Uterus (tissue), 4 donors: ENCODE measurements around the gene TINAG. TPM values are rescaled to one million over a fixed set of nuclear protein-coding genes. Genes with fewer than 3 reads are reported as not detected.

Experiments
- DNase-seq, 2 donors: peaks; one replicate each; pipeline ENCODE4 v3.0.0-alpha.2; 2019 to 2020
- H3K27ac ChIP-seq, 2 donors: fragments of 200-600 bp; sonication (generic); 1 replicate in 1 of 2; 2 replicates in 1 of 2; pipeline ENCODE4 v1.5.1; 2016 to 2018
- H3K27me3 ChIP-seq, 2 donors: fragments of 200-600 bp; sonication (generic); one replicate each; pipeline ENCODE4 v1.5.1; 2018 to 2019; ENCODE audit warnings: control low read depth in 1 of 2
- H3K36me3 ChIP-seq, 2 donors: fragments of 200-600 bp; sonication (generic); one replicate each; pipeline ENCODE4 v1.5.1; 2019; ENCODE audit warnings: control low read depth in 1 of 2
- H3K4me1 ChIP-seq, 2 donors: fragments of 200-600 bp; sonication (generic); one replicate each; pipeline ENCODE4 v1.5.1; 2018 to 2019; ENCODE audit warnings: control low read depth in 1 of 2
- H3K4me3 ChIP-seq, 2 donors: fragments of 200-600 bp; sonication (generic); 1 replicate in 1 of 2; 2 replicates in 1 of 2; pipeline ENCODE4 v1.5.1; 2018 to 2019; ENCODE audit warnings: mild to moderate bottlenecking in 1 of 2
- H3K9me3 ChIP-seq, 2 donors: fragments of 200-600 bp; sonication (generic); one replicate each; pipeline ENCODE4 v1.5.1; 2019; ENCODE audit warnings: control low read depth in 1 of 2
- CTCF ChIP-seq, 4 experiments: fragments of 200-600 bp in 2 of 4; fragments of 450-650 bp in 2 of 4; sonication (generic) in 2 of 4; IDR thresholded peaks; one replicate each; pipeline ENCODE4 v1.5.1; 2016 to 2019; ENCODE audit warnings: antibody characterized with exemption in 4 of 4, mild to moderate bottlenecking in 2 of 4, moderate library complexity in 1 of 4
- POLR2A ChIP-seq, 2 donors: fragments of 450-650 bp; IDR thresholded peaks; one replicate each; pipeline ENCODE4 v1.6.1; 2016; ENCODE audit warnings: antibody characterized with exemption in 2 of 2, mild to moderate bottlenecking in 1 of 2, moderate library complexity in 1 of 2
- intact Hi-C: fragments of 100-400 bp; cut with DNase I; formaldehyde crosslinking; loops from one replicate; pipeline ENCODE4 v1.15.1; 2023; ENCODE audit warnings: low total_unique reads
- total RNA-seq, 4 donors: library from RNA; depleted of rRNA in 3 of 4; stranded (reverse); fragments of >200 nt in 3 of 4; gene quantifications; one replicate each; pipeline versions ENCODE4 v1.1.0 to v1.2.4, GENCODE V29; 2014 to 2023
- donor health status: DM: yes; HTN: yes; CAD: no.

TINAG gene
- total RNA-seq, 4 donors from 2014 or later, result not detected

GRCh38 chr6:54284161-54284860 lies 23.9 kb upstream of the TINAG start:
- H3K36me3 ChIP-seq, result no peaks in the 10 kb centered on the region

GRCh38 chr6:54285595-54285994 lies 22.6 kb upstream of the TINAG start:
- Histone ChIP-seq H3K4me1 (no peaks in the 10 kb centered on the region), H3K27me3 (no peaks in the 10 kb centered on the region), H3K4me3 (no peak overlapping the region), H3K27ac (no peak overlapping the region), H3K9me3 (no peaks in the 10 kb centered on the region), H3K36me3 (no peaks in the 10 kb centered on the region)
- DNase-seq, result no peak
- TF ChIP-seq CTCF (IDR thresholded peaks at IDR 0.05), result no peak
- no peak for TF ChIP-seq POLR2A (IDR thresholded peaks at IDR 0.05)
- intact Hi-C loops, result no loop called here

More at GRCh38 chr6:54284161-54284860, 23.9 kb upstream of the TINAG start:
- Histone ChIP-seq H3K9me3 (no peaks in the 10 kb centered on the region), H3K27ac (no peak overlapping the region), H3K27me3 (no peaks in the 10 kb centered on the region), H3K4me3 (no peak overlapping the region), H3K4me1 (no peaks in the 10 kb centered on the region)
- intact Hi-C loops, result no loop called here
- no peak for DNase-seq
- TF ChIP-seq POLR2A (IDR thresholded peaks at IDR 0.05) (no peak), CTCF (IDR thresholded peaks at IDR 0.05) (no peak)

GRCh38 chr6:54286141-54286540 lies 22.1 kb upstream of the TINAG start:
- no peaks in the 10 kb centered on the region for H3K4me1 ChIP-seq
- intact Hi-C loops, result no loop called here
- H3K4me3 ChIP-seq, result no peak overlapping the region
- H3K27me3 ChIP-seq, result no peaks in the 10 kb centered on the region
- H3K9me3 ChIP-seq, result no peaks in the 10 kb centered on the region
- no peak for DNase-seq
- H3K27ac ChIP-seq, result no peak overlapping the region
- no peaks in the 10 kb centered on the region for H3K36me3 ChIP-seq
- no peak for TF ChIP-seq CTCF (IDR thresholded peaks at IDR 0.05)
- TF ChIP-seq POLR2A (IDR thresholded peaks at IDR 0.05), result no peak

- intact Hi-C loops, result no loop called here
- H3K27me3 ChIP-seq, result no peaks in the 10 kb centered on the region
- DNase-seq, result no peak
- no peak overlapping the region for H3K27ac ChIP-seq
- H3K4me3 ChIP-seq, result no peak overlapping the region
- TF ChIP-seq CTCF (IDR thresholded peaks at IDR 0.05) (no peak), POLR2A (IDR thresholded peaks at IDR 0.05) (no peak)
- H3K4me1 ChIP-seq, result no peaks in the 10 kb centered on the region
- H3K36me3 ChIP-seq, result no peaks in the 10 kb centered on the region
- no peaks in the 10 kb centered on the region for H3K9me3 ChIP-seq
Measured at GRCh38 chr6:54288474-54288873, 19.8 kb upstream of the TINAG start.

- H3K9me3 ChIP-seq, result no peaks in the 10 kb centered on the region
- intact Hi-C loops, result no loop called here
- no peaks in the 10 kb centered on the region for H3K36me3 ChIP-seq
- no peak overlapping the region for H3K27ac ChIP-seq
- DNase-seq, result no peak
- no peaks in the 10 kb centered on the region for H3K4me1 ChIP-seq
- H3K4me3 ChIP-seq, result no peak overlapping the region
- TF ChIP-seq POLR2A (IDR thresholded peaks at IDR 0.05), result no peak
- no peak for TF ChIP-seq CTCF (IDR thresholded peaks at IDR 0.05)
- H3K27me3 ChIP-seq, result no peaks in the 10 kb centered on the region
Measured at GRCh38 chr6:54289426-54289825, 18.8 kb upstream of the TINAG start.
